HT-29 (cell line): ENCODE results near the gene ITGAL. TPM values are rescaled to one million over a fixed set of nuclear protein-coding genes. Genes with fewer than 3 reads are reported as not detected.
"Not testable (repeated sequence)": the region's sequence is repeated elsewhere in the genome, so short reads cannot be mapped to it uniquely, and the experiment has no call there.

Source experiments
- DNase-seq: peaks from one replicate; pipeline ENCODE4 v3.0.0-alpha.2; 2015; ENCODE audit warnings: low spot score
- total RNA-seq: library from RNA; depleted of rRNA; stranded (reverse); fragments of >200 nt; shearing (Covaris generic); gene quantifications from 2 replicates; pipeline ENCODE4 v1.2.3, GENCODE V29; 2014; rRNA removed

ITGAL gene
- not detected in 2 replicates for total RNA-seq

DNA sequence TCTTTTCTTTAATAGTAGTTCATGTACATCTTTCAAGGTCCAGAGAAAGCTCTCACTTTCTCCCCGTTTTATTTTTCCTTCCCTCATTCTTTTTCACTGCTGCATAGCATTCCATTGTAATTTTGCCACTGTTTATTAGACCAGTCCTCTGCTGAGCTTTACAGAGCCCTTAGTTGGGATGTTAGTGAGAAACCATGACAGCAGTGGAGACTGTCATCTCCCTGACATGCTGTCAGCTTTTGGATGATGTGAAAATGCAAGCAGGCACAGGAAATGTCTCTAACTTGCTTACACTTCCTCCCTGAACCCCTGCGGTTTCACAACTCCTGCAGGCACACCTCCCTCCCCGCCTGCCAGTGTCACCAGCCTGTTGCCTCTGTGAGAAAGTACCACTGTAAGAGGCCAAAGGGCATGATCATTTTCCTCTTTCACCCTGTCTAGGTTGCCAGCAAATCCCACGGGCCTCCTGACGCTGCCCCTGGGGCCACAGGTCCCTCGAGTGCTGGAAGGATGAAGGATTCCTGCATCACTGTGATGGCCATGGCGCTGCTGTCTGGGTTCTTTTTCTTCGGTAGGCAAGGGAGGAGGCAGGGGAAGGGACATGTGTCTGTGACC lies at the start of gene ITGAL:
Gene ITGAL, plus strand, starts transcription at position 415 of the 615 bp plus-strand sequence. Its CDS starts 96 bp downstream, at position 511.
- no peak for DNase-seq

DNA sequence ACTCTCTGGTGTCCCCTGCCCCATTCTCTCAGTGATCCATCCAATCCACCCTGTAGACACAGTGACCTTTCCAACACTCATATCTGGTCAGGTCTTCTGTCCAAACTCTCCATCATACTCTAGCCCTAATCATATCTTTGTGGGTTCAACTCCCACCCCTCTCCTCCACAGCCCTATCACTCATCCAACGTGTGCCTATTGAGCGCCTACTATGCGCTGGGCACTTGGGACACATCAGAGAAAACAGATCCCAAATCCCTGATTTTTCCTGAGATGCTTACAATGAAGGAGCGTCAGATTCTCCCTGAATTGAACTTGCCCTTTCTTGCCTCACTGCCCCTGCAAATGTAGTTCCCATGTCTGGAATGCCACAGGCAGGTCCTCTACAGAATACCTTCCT lies 44.5 kb upstream of the ITGAL start:
- DNase-seq, result no peak

DNA sequence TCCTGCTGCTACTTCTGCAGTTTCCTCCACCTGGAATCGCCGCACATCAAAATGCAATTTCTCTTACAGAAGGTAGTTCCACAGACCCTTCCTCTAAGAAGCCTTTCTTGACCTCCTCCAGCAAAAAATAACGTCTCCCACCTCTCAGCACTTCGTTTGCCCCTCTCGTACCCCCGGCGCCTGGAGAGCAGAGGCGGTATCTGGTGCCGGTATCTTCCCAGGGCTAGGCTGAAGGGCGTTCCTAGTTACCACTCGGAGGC lies 43.2 kb upstream of the ITGAL start:
- DNase-seq, result peak; percentile 41

DNA sequence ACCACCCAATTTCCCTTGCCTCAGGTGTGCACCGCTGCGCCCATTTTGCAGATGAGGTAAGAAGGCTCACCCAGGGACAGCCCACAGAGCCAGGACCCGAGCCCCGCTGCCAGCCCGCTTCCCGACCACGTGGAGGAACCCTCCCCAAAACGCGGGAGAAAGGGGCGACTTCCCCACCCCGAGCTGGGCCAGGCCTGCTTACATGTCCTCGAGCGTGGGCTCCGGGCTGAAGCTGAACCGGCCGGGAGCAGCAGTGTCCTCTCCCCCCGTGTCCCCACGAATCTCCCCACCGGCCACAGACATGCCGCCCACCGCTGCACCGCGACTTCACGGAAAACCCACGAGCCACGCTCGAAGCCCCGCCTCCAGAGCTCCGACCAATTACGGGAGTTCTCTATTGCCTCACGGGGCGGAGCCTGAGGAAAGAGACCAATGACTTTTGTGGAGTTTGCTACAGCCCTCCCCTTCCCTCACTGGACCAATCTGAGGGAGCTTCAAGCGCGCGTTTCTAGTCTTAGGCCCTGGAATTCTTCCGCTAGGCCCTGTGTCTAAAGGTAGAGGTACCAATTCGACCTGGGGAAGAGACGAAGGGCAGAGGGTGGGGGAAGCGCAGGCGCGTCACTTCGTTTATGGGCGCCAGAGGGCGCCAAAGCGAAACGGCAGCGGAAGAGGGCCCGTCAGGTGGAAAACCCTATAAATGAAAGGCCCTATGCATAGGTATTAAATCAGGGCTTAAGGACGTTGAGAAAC lies 42.7 kb upstream of the ITGAL start, which contains the start of gene DCTPP1:
Gene DCTPP1, minus strand, starts transcription at position 353 of the 750 bp plus-strand sequence. Its CDS starts 50 bp downstream, at position 303.
- peak; percentile 99 for DNase-seq

DNA sequence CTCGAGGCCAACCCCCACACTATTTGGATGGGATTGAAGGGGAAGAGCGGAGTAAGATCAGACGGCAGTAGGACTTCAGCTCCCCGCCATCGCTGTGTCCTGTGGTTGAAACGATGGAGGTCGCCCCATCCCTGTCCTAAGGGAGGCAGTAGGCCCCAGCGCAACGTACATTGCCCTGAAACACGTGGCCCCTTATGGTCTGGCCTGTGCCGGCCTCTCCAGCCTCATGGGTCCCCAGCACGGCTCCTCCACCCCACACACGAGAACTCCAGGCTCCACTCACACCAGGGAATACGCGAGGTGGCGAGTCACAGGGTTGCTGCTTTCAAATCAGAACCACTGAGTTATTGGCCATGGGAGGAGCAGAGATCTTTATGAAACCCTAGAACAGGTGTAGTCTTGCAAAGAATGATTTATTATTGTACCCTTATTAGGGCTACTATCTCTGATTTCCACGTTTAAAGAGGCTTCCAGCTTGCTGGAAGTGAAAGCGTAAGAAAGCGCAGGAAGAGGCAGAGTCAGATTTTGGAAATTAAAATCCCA lies 42.0 kb upstream of the ITGAL start:
- no peak for DNase-seq

DNA sequence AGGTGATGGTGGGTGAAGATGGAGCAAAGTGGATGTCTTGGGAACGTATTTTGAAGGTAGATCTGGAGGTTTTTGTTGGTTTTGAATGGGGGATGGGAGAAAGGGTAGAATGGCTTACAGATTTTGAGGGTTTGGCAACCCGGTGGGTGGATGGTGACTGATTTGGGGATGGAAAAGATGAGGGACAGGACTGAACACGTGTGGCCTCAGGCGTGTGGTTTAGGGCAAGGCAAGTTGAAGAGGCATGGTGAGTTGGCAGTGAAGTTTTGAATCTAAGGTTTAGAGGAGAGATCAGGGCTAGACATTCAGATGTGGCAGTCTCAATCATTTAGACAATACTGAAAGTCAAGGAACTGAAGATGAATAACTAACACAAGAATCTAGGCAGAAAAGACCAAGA lies 37.7 kb upstream of the ITGAL start:
- DNase-seq, result no peak

DNA sequence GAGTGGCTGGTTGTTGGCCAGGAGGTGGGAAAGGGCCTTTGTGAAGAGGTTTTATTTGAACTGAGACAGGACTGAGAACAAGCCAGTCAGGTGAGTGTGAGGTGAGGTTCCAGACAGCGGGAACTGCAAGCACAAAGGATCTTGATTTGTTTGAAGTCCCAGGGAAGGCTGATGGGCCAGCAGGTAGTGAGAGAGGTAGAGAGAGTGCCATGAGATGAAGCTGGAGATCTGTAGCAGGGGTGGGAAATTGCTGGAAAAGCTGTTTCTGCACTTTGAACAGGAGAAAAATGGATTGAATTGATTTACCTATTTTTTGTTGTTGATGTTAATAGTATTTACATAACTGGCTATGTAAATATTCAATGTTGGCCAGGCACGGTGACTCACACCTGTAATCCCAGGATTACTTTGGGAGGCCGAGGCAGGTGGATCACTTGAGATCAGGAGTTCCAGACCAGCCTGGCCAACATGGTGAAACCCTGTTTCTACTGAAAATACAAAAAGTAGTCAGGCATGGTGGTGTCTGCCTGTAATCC lies 35.0 kb upstream of the ITGAL start:
- DNase-seq, result peak; percentile 49

DNA sequence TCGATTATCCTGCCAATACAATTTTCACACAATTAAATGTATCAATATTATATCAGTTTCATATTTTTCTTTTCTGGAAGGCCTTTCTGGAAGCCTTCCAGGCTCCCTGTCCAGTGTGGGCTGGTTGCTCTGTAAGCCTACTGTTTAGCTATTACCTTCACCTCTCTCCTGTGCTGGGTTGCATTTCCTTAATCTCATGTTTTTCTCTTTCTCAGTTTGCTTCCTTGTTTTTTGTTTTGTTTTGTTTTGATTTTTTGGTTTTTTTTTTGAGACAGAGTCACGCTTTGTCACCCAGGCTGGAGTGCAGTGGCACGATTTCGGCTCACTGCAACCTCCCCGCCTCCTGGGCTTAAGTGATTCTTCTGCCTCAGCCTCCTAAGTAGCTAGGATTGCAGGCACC lies 33.7 kb upstream of the ITGAL start:
- no peak for DNase-seq

DNA sequence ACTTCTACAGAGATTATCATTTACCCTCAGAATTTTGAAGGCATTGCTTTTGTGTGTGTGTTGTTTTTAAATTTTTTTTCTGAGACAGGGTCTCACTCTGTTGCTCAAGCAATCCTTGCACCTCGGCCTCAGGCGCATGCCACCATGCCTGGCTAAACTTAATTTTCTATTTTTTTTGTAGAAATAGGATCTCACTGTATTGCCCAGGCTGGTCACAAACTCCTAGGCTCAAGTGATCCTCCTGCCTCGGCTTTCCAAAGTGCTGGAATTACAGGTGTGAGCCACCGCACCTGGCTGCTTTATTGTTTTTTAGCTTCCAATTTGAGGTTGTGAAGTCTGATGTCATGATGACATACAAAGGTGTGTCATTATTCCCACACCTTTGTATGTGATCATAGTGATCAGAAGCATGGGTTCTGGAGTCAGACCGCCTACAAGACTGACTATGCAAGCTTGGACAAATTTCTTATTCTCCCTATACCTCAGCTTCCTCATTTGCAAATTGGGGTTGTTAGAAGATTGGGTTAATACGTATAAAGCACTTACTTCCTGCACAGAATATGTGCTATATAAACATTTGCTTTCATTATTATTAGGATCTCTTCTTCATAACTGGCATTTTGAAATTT lies 32.7 kb upstream of the ITGAL start:
- DNase-seq, result no peak

DNA sequence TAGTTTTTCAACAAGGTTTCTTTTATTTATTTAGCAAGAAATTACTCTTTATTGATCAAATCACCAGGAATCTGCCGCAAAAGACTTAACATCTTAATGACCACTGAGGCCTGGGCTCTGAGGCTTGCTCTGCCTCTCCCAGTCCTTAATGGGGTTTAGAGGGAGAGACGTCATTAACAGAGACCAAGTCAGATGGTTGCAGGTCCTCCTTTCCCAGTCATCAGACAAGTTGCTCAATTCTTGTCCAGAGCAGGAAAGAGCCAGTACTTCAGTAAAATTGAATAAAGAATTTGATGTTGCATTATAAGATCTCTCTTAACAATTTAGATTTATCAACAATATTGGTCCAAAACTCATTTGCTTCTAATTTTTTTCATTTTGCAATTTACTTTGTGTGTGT lies 28.9 kb upstream of the ITGAL start:
- DNase-seq, result no peak

DNA sequence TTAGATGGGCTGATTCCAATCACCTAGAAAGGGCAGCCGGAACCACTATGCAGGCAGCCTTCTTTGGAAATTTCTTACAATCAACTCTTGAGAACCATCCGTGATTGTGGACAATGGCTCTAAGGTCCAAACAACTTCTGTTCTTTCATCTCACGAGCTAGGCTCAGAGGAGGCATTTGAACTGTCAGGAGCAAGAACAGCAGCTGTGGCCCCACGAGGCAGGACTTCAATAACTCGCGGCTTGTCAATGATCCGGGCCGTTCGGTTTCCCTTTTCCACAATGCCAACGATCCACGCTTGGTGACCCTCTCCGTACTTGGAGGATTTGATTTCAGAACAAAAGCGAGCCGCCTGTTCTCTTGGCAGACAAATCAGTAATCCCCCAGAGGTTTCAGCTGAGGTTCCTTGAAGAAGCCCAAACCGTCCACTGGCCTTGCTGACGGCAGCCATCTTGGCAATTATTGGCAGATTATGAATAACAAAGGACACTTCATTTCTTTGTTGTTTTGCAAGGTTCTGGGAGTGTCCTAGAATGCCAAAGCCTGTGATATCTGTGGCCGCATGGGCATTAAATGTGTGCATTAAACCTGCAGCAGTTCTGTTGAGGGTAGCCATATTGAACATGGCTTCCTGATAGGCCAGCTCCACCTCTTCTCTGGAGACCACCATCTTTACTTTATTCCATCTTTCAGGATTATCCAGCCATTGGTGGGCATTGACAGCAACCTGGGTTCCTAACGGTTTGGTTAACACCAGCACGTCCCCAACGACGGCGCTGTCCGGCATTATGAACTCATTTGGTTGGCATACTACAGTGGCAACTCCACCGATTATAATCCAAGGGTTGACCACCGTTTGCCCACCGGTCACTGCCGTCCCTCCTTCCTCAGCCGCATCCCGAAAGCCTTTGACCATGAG lies 28.1 kb upstream of the ITGAL start:
- DNase-seq, result no peak

DNA sequence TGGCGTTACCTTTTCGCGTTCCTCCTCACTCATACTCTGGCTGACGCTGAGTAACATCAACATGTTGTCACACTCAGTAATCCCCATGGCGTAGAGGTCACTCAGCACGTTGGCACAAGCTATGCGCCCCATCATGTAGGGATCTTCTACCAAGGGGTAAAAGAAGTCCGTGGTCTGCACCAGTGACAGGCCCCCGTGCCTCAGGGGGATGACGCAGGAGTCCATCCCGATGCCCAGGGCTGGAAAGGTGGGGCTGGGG lies 27.5 kb upstream of the ITGAL start:
- no peak for DNase-seq

DNA sequence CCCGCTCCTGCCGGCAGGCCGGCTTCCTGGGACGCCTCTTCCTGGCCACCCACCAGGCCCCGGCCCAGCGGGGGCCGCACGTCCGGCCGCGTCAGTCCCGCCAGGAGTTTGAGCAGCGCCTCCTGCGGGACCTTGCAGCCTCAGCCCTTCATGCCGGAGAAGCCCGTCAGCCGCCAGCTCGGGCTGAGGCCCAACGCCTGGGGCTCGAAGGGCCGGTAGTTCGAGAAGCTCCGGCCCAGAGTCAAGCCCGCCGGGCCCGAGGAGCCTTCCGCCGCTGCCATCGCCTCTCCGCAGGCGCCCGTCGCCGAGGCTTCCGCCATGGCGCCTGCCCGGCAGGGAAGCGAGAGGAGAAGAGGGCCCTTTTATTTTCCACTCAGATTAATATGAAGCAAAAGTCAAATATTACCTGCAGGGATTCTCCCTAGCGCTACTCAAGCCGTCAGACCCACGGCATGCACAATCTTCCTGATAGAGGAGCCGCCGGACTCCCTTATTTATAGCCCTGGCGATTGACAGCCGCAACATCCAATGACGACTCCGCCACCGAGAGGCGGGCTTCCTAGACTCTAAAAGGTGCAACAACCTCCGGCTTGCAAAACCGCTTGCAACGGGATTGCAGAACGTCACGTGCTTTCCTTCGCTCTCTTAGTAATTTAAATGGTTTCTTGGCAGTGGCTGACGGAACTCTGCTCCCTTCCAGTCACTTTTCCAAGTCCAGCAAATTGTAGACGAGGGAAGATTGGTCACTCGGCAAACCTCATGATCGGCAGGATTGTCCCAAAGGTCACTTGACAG lies 26.9 kb upstream of the ITGAL start, which contains the start of gene SEPHS2:
Gene SEPHS2, minus strand, starts transcription at position 467 of the 795 bp plus-strand sequence. Its CDS starts 147 bp downstream, at position 320.
- DNase-seq, result peak; percentile 98

DNA sequence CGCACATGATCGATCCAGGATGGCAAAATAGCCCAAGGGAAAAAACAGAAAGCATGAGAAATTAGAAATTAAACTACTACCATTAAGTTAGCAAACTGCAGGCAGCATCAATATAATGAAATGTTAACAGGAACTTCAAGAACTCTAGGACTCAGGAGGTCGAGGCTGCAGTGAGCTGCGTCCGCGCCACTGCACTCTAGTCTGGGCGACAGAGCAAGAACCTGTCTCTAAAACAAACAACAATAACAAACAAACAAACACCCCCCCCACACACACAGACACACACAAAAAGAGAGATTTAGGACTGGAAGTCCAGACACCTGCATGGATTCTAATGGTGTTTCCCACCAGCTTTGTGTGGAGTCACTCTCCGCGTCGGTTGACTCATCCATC lies 26.3 kb upstream of the ITGAL start:
- DNase-seq, result no peak

DNA sequence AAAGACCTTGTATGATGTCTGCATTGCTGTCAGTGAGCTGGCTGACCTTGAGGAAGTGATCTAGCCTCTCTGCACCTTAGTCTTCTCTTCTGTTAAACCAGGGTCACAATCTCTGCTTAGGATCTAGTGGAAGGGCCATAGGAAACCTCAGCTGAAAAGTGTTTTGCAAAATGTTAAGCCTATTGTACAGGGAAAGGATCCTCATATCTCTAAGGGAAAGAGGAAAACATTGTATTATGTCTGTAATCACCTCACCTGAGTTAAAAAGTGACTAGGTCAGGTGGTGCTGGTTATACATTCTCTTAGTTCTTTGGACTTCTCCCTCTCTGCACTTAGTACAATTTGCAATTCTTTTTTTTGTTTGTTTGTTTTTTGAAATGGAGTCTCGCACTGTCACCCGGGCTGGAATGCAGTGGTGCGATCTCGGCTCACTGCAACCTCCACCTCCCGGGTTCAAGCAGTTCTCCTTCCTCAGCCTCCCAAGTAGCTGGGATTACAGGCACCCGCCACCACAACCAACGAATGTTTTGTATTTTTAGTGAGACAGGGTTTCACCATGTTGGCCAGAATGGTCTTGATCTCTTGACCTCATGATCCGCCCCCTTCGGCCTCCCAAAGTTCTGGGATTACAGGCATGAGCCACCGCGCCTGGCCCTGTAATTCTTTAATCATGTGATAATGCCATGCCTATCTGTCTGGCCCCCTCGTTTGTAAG lies 24.9 kb upstream of the ITGAL start:
- peak; percentile 44 for DNase-seq

DNA sequence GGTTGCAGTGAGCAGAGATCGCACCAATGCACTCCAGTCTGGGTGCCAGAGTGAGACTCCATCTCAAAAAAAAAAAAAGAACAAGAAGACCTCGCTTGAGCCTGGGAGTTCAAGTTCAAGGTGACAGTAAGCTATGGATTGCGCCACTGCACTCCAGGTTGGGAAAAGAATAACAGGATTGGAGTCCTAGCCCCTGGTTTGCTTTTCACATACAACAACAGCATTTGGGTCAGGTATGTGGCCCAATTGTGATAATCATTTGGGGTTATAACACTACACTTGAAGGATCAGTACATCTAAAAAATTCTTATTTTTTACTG lies 23.5 kb upstream of the ITGAL start:
- DNase-seq, result no peak

DNA sequence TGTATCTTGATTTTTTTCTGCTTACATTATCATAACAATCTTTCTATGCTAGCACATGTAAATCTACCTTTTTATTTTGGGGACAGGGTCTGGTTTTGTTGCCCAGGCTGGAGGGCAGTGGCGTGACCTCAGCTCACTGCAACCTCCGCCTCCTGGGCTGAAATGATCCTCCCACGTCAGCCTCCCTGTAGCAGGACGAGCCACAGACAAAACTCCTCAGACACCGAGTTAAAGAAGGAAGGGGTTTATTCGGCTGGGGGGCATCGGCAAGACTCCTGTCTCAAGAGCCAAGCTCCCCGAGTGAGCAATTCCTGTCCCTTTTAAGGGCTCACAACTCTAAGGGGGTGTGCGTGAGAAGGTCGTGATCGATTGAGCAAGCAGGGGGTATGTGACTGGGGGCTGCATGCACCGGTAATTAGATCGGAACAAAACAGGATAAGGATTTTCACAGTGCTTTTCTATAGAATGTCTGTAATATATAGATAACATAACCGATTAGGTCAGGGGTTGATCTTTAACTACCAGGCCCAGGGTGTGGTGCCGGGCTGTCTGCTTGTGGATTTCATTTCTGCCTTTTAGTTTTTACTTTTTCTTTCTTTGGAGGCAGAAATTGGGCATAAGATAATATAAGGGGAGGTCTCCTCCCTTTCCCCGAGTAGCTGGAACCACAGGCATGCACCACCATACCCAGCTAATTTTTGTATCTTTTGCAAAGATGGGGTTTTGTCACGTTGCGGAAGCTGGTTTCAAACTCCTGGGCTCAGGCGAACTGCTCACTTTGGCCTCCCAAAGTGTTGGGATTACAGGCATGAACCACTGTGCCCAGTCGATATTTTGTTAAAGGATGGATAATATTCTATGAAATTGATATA lies 19.6 kb upstream of the ITGAL start:
- not testable (repeated sequence) for DNase-seq

DNA sequence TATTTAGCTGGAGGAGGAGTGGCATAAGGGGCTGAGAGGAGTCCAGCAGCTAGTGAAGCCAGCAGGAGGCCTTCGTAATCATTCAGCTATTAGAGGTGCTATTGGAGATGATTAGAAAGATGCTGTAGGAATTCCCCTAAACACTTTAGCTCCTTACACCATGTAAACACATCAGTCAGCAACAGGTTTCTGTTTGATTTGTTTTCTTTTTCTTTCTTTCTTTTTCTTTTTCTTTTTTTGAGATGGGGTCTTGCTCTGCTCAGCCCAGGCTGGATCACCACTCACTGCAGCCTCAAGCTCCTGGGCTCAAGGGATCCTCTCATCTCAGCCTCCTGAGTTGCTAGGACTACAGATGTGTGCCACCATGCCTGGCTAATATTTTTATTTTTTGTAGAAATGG lies 16.2 kb upstream of the ITGAL start:
- no peak for DNase-seq

DNA sequence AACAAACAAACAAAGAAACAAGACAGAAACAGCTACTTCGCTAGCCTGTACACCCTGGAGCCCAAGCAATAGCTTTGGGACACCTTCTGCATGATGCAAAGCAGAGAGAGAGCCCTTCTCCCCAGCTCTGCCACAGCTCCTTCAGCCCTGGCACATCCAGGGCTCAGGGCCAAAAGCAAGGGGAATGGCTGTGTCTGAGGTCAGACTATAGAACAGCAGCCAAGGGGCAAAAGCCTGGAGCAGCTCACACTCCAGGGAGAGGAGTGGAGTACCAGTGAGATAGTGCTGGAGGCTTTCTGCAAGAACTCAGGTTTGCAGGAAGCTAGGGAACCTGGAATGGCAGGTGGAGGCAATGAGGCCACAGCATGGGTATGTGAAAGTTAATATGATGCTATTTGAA lies 15.3 kb upstream of the ITGAL start:
- DNase-seq, result no peak
